Measurements from ENCODE around the gene NR3C2. TPM values are rescaled to one million over a fixed set of nuclear protein-coding genes. Genes with fewer than 3 reads are reported as not detected.

The NR3C2 gene
- polyA plus RNA-seq, 1 of the 3 experiments (the other 2 are of a cell fraction), result 0.02 TPM

GRCh38 chr4:148118179-148118578 lies 324.0 kb downstream of the NR3C2 start:
- 64% methylated on average over 4 of the region's 4 CpGs for WGBS (ENCODE audit: low lambda C conversion rate)
- ChIA-PET POLR2A (no interaction called here), CTCF (no interaction called here)

GRCh38 chr4:148116969-148117368 lies 325.2 kb downstream of the NR3C2 start:
- H3K9me2 ChIP-seq, result no peaks in the 10 kb centered on the region
- H3K4me2 ChIP-seq, result no peak overlapping the region
- POLR2A ChIA-PET, result no interaction called here
- no peak overlapping the region for H2AFZ ChIP-seq (ENCODE audit: low read depth)
- H4K20me1 ChIP-seq (ENCODE audit: insufficient read depth), result no peaks in the 10 kb centered on the region
- peaks cover 11% of the 10 kb centered on the region for H3F3A ChIP-seq (replicated peaks; ENCODE audit: insufficient read depth)
- 65% methylated on average over 4 of the region's 4 CpGs for WGBS (ENCODE audit: low lambda C conversion rate)
- no peaks in the 10 kb centered on the region for H3K36me3 ChIP-seq (replicated peaks in 1 of 2; ENCODE audit: control insufficient read depth in 1 of 2, insufficient read depth in 2 of 2, low read length in 1 of 2)
- H3K79me2 ChIP-seq (ENCODE audit: insufficient read depth), result no peaks in the 10 kb centered on the region
- CTCF ChIA-PET, result interaction anchor here (0.9 kb wide), 1 partner anchor 8 kb away, joined by 4 read pairs; no protein-coding TSS in a partner anchor
- H3K9ac ChIP-seq, result no peak overlapping the region
- no peaks in the 10 kb centered on the region for H3K27me3 ChIP-seq (ENCODE audit: insufficient read depth)
- H3K9me3 ChIP-seq, result no peaks in the 10 kb centered on the region
- H3K4me3 ChIP-seq (ENCODE audit: low read depth in 2 of 2, low read length in 1 of 2), result no peak overlapping the region
- H3K27ac ChIP-seq (ENCODE audit: low read depth in 2 of 2, low read length in 1 of 2), result no peak overlapping the region
- no peak for DNase-seq
- H3K4me1 ChIP-seq (ENCODE audit: control insufficient read depth in 1 of 2, insufficient read depth in 2 of 2, low read depth in 1 of 2, low read length in 1 of 2), result peaks cover 10% of the 10 kb centered on the region in 2 experiments; a peak in 3 of 4 replicates
- TF ChIP-seq ZBTB33 (IDR thresholded peaks at IDR 0.05; ENCODE audit: borderline replicate concordance, low read depth) (no peak), RFX5 (IDR thresholded peaks at IDR 0.05; ENCODE audit: low read length) (no peak), POLR2AphosphoS5 (IDR thresholded peaks at IDR 0.05; ENCODE audit: low read depth, low read length) (no peak), RXRA (IDR thresholded peaks at IDR 0.05; ENCODE audit: borderline replicate concordance, low read depth) (no peak), CHD2 (IDR thresholded peaks at IDR 0.05; ENCODE audit: low read length, partially characterized antibody) (no peak), SIN3A (IDR thresholded peaks at IDR 0.05; ENCODE audit: borderline replicate concordance, low read depth, low read length) (no peak)
- TF ChIP-seq, protein P1, sequence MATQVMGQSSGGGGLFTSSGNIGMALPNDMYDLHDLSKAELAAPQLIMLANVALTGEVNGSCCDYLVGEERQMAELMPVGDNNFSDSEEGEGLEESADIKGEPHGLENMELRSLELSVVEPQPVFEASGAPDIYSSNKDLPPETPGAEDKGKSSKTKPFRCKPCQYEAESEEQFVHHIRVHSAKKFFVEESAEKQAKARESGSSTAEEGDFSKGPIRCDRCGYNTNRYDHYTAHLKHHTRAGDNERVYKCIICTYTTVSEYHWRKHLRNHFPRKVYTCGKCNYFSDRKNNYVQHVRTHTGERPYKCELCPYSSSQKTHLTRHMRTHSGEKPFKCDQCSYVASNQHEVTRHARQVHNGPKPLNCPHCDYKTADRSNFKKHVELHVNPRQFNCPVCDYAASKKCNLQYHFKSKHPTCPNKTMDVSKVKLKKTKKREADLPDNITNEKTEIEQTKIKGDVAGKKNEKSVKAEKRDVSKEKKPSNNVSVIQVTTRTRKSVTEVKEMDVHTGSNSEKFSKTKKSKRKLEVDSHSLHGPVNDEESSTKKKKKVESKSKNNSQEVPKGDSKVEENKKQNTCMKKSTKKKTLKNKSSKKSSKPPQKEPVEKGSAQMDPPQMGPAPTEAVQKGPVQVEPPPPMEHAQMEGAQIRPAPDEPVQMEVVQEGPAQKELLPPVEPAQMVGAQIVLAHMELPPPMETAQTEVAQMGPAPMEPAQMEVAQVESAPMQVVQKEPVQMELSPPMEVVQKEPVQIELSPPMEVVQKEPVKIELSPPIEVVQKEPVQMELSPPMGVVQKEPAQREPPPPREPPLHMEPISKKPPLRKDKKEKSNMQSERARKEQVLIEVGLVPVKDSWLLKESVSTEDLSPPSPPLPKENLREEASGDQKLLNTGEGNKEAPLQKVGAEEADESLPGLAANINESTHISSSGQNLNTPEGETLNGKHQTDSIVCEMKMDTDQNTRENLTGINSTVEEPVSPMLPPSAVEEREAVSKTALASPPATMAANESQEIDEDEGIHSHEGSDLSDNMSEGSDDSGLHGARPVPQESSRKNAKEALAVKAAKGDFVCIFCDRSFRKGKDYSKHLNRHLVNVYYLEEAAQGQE (IDR thresholded peaks at IDR 0.05; ENCODE audit: low read depth, low read length), result no peak
- TF ChIP-seq, protein P2, sequence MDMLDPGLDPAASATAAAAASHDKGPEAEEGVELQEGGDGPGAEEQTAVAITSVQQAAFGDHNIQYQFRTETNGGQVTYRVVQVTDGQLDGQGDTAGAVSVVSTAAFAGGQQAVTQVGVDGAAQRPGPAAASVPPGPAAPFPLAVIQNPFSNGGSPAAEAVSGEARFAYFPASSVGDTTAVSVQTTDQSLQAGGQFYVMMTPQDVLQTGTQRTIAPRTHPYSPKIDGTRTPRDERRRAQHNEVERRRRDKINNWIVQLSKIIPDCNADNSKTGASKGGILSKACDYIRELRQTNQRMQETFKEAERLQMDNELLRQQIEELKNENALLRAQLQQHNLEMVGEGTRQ (IDR thresholded peaks at IDR 0.05; ENCODE audit: borderline replicate concordance, low read depth, low read length), result no peak

More at GRCh38 chr4:148118179-148118578, 324.0 kb downstream of the NR3C2 start:
- no peaks in the 10 kb centered on the region for H3K27me3 ChIP-seq (ENCODE audit: insufficient read depth)
- no peak overlapping the region for H2AFZ ChIP-seq (ENCODE audit: low read depth)
- DNase-seq, result no peak
- no peak overlapping the region for H3K4me2 ChIP-seq
- no peaks in the 10 kb centered on the region for H4K20me1 ChIP-seq (ENCODE audit: insufficient read depth)
- no peak overlapping the region for H3K27ac ChIP-seq (ENCODE audit: low read depth in 2 of 2, low read length in 1 of 2)
- TF ChIP-seq POLR2AphosphoS5 (IDR thresholded peaks at IDR 0.05; ENCODE audit: low read depth, low read length), result no peak
- TF ChIP-seq RCOR1 (IDR thresholded peaks at IDR 0.05; ENCODE audit: low read length), result no peak
- no peak for TF ChIP-seq TCF12 (IDR thresholded peaks at IDR 0.05)
- TF ChIP-seq, protein P3, sequence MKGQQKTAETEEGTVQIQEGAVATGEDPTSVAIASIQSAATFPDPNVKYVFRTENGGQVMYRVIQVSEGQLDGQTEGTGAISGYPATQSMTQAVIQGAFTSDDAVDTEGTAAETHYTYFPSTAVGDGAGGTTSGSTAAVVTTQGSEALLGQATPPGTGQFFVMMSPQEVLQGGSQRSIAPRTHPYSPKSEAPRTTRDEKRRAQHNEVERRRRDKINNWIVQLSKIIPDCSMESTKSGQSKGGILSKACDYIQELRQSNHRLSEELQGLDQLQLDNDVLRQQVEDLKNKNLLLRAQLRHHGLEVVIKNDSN (IDR thresholded peaks at IDR 0.05; ENCODE audit: borderline replicate concordance, low read depth), result no peak
- TF ChIP-seq, protein P1 (IDR thresholded peaks at IDR 0.05; ENCODE audit: low read depth, low read length), result no peak
- no peak for TF ChIP-seq MEF2A (IDR thresholded peaks at IDR 0.05; ENCODE audit: borderline replicate concordance, low read depth)
- no peak for TF ChIP-seq CHD2 (IDR thresholded peaks at IDR 0.05; ENCODE audit: low read length, partially characterized antibody)
- no peaks in the 10 kb centered on the region for H3K36me3 ChIP-seq (replicated peaks in 1 of 2; ENCODE audit: control insufficient read depth in 1 of 2, insufficient read depth in 2 of 2, low read length in 1 of 2)
- no peaks in the 10 kb centered on the region for H3K9me3 ChIP-seq
- no peaks in the 10 kb centered on the region for H3K79me2 ChIP-seq (ENCODE audit: insufficient read depth)
- no peak overlapping the region for H3K4me3 ChIP-seq (ENCODE audit: low read depth in 2 of 2, low read length in 1 of 2)
- no peaks in the 10 kb centered on the region for H3K9me2 ChIP-seq
- peaks cover 10% of the 10 kb centered on the region in 2 experiments; a peak in 3 of 4 replicates for H3K4me1 ChIP-seq (ENCODE audit: control insufficient read depth in 1 of 2, insufficient read depth in 2 of 2, low read depth in 1 of 2, low read length in 1 of 2)
- peaks cover 11% of the 10 kb centered on the region for H3F3A ChIP-seq (replicated peaks; ENCODE audit: insufficient read depth)
- H3K9ac ChIP-seq, result no peak overlapping the region

Data from SK-N-SH (cell line).